ENCODE results near the gene EPHB4. TPM values are rescaled to one million over a fixed set of nuclear protein-coding genes. Genes with fewer than 3 reads are reported as not detected.

Gene EPHB4
- total and polyA plus RNA-seq, 10 of the 15 experiments (the other 5 are each of a cell fraction or from before 2014, with no cell fraction given), result 0.32 to 0.85 (median 0.48) TPM; not detected in 4

DNA sequence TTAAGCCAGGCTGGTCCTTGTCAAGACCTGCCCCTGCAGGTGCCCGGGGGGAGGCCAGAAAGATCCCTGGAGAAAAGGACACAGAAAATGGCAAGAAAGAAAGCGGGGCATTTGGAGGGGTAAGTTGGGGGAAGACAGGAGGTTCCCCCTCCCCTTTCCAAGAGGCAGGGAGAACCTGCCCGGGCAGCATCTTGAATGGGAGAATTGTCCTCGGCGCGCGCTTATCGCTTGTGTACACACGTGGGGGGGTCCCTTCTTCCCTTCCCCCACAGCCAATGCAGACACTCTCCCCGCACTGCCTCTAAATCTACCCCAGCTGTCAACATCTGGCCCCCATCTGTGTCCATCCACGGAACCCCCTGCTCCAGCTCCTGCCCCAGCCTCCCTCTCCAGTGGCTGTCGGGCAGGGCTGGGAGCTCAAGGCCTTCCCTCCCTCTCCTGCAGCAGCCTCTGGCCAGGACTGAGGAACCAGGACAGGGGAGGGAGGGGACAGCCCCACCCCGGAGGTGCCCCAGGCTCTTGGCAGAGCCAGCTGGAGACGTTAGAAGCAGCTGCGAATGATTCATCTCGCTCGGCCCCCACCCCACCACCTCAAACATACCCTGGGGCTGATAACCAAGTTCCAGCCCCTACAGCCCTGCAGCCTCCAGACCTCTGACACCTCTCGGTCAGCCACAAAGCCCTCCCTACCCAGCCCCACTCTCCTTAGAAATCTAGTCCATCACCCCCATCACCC is 25.3 kb downstream of the EPHB4 start (continued):
- TF ChIP-seq, protein P1, sequence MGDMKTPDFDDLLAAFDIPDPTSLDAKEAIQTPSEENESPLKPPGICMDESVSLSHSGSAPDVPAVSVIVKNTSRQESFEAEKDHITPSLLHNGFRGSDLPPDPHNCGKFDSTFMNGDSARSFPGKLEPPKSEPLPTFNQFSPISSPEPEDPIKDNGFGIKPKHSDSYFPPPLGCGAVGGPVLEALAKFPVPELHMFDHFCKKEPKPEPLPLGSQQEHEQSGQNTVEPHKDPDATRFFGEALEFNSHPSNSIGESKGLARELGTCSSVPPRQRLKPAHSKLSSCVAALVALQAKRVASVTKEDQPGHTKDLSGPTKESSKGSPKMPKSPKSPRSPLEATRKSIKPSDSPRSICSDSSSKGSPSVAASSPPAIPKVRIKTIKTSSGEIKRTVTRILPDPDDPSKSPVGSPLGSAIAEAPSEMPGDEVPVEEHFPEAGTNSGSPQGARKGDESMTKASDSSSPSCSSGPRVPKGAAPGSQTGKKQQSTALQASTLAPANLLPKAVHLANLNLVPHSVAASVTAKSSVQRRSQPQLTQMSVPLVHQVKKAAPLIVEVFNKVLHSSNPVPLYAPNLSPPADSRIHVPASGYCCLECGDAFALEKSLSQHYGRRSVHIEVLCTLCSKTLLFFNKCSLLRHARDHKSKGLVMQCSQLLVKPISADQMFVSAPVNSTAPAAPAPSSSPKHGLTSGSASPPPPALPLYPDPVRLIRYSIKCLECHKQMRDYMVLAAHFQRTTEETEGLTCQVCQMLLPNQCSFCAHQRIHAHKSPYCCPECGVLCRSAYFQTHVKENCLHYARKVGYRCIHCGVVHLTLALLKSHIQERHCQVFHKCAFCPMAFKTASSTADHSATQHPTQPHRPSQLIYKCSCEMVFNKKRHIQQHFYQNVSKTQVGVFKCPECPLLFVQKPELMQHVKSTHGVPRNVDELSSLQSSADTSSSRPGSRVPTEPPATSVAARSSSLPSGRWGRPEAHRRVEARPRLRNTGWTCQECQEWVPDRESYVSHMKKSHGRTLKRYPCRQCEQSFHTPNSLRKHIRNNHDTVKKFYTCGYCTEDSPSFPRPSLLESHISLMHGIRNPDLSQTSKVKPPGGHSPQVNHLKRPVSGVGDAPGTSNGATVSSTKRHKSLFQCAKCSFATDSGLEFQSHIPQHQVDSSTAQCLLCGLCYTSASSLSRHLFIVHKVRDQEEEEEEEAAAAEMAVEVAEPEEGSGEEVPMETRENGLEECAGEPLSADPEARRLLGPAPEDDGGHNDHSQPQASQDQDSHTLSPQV (IDR thresholded peaks at IDR 0.05), result no peak
- TF ChIP-seq, protein P2, sequence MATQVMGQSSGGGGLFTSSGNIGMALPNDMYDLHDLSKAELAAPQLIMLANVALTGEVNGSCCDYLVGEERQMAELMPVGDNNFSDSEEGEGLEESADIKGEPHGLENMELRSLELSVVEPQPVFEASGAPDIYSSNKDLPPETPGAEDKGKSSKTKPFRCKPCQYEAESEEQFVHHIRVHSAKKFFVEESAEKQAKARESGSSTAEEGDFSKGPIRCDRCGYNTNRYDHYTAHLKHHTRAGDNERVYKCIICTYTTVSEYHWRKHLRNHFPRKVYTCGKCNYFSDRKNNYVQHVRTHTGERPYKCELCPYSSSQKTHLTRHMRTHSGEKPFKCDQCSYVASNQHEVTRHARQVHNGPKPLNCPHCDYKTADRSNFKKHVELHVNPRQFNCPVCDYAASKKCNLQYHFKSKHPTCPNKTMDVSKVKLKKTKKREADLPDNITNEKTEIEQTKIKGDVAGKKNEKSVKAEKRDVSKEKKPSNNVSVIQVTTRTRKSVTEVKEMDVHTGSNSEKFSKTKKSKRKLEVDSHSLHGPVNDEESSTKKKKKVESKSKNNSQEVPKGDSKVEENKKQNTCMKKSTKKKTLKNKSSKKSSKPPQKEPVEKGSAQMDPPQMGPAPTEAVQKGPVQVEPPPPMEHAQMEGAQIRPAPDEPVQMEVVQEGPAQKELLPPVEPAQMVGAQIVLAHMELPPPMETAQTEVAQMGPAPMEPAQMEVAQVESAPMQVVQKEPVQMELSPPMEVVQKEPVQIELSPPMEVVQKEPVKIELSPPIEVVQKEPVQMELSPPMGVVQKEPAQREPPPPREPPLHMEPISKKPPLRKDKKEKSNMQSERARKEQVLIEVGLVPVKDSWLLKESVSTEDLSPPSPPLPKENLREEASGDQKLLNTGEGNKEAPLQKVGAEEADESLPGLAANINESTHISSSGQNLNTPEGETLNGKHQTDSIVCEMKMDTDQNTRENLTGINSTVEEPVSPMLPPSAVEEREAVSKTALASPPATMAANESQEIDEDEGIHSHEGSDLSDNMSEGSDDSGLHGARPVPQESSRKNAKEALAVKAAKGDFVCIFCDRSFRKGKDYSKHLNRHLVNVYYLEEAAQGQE (IDR thresholded peaks at IDR 0.05; ENCODE audit: low read depth, low read length), result no peak
